ENCODE results near the gene HHLA2.

Gene HHLA2

DNA sequence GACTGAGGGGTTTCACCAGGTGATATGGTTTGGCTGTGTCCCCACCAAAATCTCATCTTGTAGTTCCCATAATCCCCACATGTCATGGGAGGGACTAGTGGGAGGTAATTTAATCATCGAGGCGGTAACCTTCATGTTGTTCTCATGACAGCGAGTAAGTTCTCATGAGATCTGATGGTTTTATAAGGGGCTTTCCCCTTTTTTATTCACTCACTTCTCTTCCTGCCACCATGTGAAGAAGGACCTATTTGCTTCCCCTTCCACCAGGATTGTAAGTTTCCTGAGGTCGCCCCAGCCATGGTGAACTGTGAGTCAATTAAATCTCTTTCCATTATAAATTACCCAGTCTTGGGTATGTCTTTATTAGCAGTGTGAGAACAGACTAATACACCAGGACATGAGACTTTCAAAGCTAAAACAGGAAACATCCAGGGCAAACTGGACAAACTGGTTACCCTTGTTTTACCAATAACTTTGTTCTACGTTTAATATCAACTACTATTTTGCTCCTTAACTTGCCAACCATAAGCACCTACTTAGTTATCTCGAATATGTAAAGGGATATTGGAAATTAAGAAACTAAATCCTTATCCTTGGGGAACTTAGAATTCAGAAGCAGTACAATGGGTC is 115.9 kb downstream of the HHLA2 start:
- FAIRE-seq (no peak), DNase-seq (ENCODE audit: insufficient read length, low spot score) (no peak)
- TF ChIP-seq PAX5 (IDR thresholded peaks at IDR 0.05; ENCODE audit: insufficient read depth, low read length, severe bottlenecking) (no peak), POLR2A (IDR thresholded peaks at IDR 0.05; ENCODE audit: low read depth, low read length) (no peak), SPI1 (IDR thresholded peaks at IDR 0.05; ENCODE audit: low read depth, low read length) (no peak), POLR2AphosphoS5 (IDR thresholded peaks at IDR 0.05; ENCODE audit: low read depth, low read length) (no peak), POU2F2 (IDR thresholded peaks at IDR 0.05; ENCODE audit: low read depth, low read length) (no peak), TAF1 (IDR thresholded peaks at IDR 0.05; ENCODE audit: low read depth, low read length) (no peak)

DNA sequence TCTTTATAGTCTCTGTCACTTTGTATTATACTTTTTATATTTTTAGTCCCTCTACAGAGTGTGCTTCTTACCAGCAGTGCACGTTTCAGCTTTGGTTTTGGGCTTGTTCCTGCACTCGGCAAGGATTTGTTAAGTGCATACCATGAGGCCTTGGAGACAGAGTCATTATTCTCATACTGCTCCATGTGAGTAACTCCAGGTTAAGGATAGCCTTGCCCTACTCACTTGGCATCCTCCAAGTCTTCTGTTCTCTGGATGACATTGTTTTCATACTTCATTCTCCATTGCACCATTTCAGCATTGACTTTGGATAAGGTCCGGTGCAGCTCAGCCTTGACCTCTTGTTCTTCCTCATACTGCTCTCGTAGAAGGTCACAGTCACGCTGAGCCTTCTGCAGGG is 117.7 kb downstream of the HHLA2 start:
- FAIRE-seq (no peak), DNase-seq (ENCODE audit: insufficient read length, low spot score) (no peak)
- TF ChIP-seq POLR2AphosphoS5 (IDR thresholded peaks at IDR 0.05; ENCODE audit: low read depth, low read length) (no peak), TAF1 (IDR thresholded peaks at IDR 0.05; ENCODE audit: low read depth, low read length) (no peak)

DNA sequence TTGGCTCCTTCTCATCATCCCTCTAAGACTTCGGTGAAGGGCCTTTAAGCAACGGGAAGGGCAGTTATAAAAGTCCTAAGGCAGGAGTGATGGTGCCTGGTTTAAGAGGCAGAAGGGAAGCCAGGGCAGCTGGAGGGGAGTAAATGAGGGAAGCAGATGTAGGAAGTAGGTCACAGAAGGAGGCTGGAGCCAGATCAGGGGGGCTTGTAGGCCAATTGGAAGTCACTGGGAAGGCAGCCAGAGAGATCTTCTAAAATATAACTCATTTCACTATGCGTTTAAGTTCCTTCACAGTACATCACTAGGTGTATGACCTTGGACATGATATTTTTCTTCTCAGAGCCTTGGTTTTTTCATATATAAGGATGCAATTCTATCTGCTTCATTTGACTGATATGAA is 119.3 kb downstream of the HHLA2 start:
- DNase-seq (ENCODE audit: insufficient read length, low spot score) (no peak), FAIRE-seq (no peak)
- no peak for TF ChIP-seq TAF1 (IDR thresholded peaks at IDR 0.05; ENCODE audit: low read depth, low read length)
- TF ChIP-seq SPI1 (IDR thresholded peaks at IDR 0.05; ENCODE audit: low read depth, low read length): no peak
- TF ChIP-seq POU2F2 (IDR thresholded peaks at IDR 0.05; ENCODE audit: low read depth, low read length): no peak
- no peak for TF ChIP-seq POLR2AphosphoS5 (IDR thresholded peaks at IDR 0.05; ENCODE audit: low read depth, low read length)
- no peak for TF ChIP-seq POLR2A (IDR thresholded peaks at IDR 0.05; ENCODE audit: low read depth, low read length)
- no peak for TF ChIP-seq PAX5 (IDR thresholded peaks at IDR 0.05; ENCODE audit: insufficient read depth, low read length, severe bottlenecking)

DNA sequence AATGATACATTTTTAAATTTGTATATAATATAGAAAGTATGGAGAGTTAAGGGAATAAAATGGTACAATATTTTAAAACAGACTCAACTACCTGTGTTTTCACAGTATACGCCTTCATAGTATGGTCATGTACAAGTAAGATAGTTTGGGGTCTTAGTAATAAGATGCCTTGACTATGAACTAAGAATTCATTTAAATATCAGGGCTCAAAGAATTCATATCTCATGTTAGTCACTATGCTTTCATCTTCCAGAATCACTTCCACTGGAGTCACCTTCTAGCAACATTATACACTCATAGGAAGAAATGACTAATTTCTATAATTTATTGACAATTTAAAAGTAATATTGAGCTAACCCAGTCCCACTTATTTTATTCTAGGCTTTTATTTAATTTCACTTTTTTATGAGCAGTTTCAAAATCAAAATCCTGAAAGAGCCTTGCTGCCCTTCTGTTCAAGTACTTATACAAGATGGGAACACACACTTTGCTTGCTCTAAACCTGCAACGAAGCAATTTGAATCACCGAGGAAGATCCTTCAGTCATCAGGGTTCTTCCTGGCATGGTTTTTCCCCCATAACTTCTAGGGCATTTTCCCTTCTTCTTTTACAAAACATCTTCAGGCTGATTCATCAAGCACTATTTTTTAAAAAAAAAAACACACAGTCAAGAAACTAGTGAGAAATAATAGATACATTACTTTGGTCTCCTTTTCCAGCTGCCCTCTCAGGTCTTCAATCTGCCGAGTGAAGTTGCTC is 119.9 kb downstream of the HHLA2 start:
- TF ChIP-seq POLR2AphosphoS5 (IDR thresholded peaks at IDR 0.05; ENCODE audit: low read depth, low read length) (no peak), SPI1 (IDR thresholded peaks at IDR 0.05; ENCODE audit: low read depth, low read length) (no peak), POU2F2 (IDR thresholded peaks at IDR 0.05; ENCODE audit: low read depth, low read length) (no peak), TAF1 (IDR thresholded peaks at IDR 0.05; ENCODE audit: low read depth, low read length) (no peak), PAX5 (IDR thresholded peaks at IDR 0.05; ENCODE audit: insufficient read depth, low read length, severe bottlenecking) (no peak), POLR2A (IDR thresholded peaks at IDR 0.05; ENCODE audit: low read depth, low read length) (no peak)
- FAIRE-seq: no peak

DNA sequence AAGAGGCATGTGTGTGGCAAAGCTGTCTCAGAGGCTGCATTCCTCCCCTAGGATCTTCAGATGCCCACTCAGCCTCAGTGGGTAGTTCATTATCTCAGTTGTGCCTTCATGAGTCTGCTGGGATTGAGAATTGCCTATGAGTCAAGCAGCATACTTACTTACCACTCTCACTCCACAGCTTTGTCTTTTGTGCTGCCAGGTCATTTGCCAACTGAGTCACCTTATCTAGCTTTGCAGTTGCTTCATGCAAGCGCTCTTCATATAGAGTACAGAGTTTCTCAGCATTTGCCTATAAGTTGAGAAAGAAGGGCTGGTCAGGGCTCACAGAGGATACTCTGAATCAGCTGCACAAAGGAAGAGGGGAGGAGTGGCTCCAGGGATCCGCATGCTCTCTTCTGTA is 124.6 kb downstream of the HHLA2 start:
- TF ChIP-seq POLR2A (IDR thresholded peaks at IDR 0.05; ENCODE audit: low read depth, low read length) (no peak), TAF1 (IDR thresholded peaks at IDR 0.05; ENCODE audit: low read depth, low read length) (no peak), SPI1 (IDR thresholded peaks at IDR 0.05; ENCODE audit: low read depth, low read length) (no peak), PAX5 (IDR thresholded peaks at IDR 0.05; ENCODE audit: insufficient read depth, low read length, severe bottlenecking) (no peak), POLR2AphosphoS5 (IDR thresholded peaks at IDR 0.05; ENCODE audit: low read depth, low read length) (no peak), POU2F2 (IDR thresholded peaks at IDR 0.05; ENCODE audit: low read depth, low read length) (no peak)
- DNase-seq (ENCODE audit: insufficient read length, low spot score) (no peak), FAIRE-seq (no peak)

More for the DNA sequence above, 119.9 kb downstream of the HHLA2 start:
- no peak for DNase-seq (ENCODE audit: insufficient read length, low spot score)

All from GM12891 (cell line).